Testis (tissue), 2 donors: ENCODE data around the gene TRPM3.

ENCODE experiments used
- POLR2A ChIP-seq: fragments of 450-650 bp; IDR thresholded peaks from one replicate; pipeline ENCODE4 v1.6.1; 2017; ENCODE audit warnings: antibody characterized with exemption, mild to moderate bottlenecking, moderate library complexity
- TF ChIP-seq, protein P1 (sequence below), 3 experiments: fragments of 450-650 bp in 2 of 3; fragments of 200-600 bp in 1 of 3; sonication (generic) in 1 of 3; IDR thresholded peaks; one replicate each; pipeline ENCODE4 v1.5.1; 2016 to 2019; ENCODE audit warnings: antibody characterized with exemption in 3 of 3, mild to moderate bottlenecking in 2 of 3, moderate library complexity in 1 of 3

DNA sequence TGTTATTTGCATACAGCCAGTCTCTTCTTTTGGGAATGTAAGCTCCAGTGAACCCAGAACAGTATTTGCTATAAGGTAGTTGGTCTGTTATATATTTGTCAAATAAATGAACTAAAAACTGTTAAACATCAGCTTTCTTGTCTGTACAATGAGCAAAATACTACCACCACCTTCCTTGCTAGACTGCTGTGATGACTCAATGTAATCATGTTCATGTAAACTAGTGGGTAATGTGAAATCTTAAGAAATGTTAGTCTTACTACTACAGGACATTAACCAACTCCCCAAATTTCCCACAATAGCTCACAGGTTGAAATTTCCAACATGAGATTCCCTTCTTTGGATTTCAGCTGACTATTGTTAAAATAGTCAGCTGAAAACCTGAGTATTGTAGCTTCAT is 176.1 kb downstream of the TRPM3 start:
- TF ChIP-seq, protein P1, sequence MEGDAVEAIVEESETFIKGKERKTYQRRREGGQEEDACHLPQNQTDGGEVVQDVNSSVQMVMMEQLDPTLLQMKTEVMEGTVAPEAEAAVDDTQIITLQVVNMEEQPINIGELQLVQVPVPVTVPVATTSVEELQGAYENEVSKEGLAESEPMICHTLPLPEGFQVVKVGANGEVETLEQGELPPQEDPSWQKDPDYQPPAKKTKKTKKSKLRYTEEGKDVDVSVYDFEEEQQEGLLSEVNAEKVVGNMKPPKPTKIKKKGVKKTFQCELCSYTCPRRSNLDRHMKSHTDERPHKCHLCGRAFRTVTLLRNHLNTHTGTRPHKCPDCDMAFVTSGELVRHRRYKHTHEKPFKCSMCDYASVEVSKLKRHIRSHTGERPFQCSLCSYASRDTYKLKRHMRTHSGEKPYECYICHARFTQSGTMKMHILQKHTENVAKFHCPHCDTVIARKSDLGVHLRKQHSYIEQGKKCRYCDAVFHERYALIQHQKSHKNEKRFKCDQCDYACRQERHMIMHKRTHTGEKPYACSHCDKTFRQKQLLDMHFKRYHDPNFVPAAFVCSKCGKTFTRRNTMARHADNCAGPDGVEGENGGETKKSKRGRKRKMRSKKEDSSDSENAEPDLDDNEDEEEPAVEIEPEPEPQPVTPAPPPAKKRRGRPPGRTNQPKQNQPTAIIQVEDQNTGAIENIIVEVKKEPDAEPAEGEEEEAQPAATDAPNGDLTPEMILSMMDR (IDR thresholded peaks at IDR 0.05) = no peak
- no peak for TF ChIP-seq POLR2A
